Keratinocyte (primary cell): ENCODE data around the gene ARFIP1.

Source experiments
- EZH2 ChIP-seq: IDR thresholded peaks from one replicate; pipeline ENCODE4 v1.6.1; 2012; ENCODE audit warnings: inconsistent platforms, mild to moderate bottlenecking, low read length, moderate library complexity
- TF ChIP-seq, protein P1 (sequence below), 3 experiments: IDR thresholded peaks in 1 of 3; conservative IDR thresholded peaks in 1 of 3; optimal IDR thresholded peaks in 1 of 3; 2 replicates in 2 of 3; 3 replicates in 1 of 3; pipeline versions ENCODE3 to v1.5.1; 2011; ENCODE audit warnings: low read length in 3 of 3, mild to moderate bottlenecking in 3 of 3, moderate library complexity in 2 of 3, control low read depth in 1 of 3, inconsistent platforms in 1 of 3; ENCODE audit not compliant: insufficient read depth in 2 of 3; ENCODE audit errors: extremely low read depth in 1 of 3

- TF ChIP-seq, protein P1, sequence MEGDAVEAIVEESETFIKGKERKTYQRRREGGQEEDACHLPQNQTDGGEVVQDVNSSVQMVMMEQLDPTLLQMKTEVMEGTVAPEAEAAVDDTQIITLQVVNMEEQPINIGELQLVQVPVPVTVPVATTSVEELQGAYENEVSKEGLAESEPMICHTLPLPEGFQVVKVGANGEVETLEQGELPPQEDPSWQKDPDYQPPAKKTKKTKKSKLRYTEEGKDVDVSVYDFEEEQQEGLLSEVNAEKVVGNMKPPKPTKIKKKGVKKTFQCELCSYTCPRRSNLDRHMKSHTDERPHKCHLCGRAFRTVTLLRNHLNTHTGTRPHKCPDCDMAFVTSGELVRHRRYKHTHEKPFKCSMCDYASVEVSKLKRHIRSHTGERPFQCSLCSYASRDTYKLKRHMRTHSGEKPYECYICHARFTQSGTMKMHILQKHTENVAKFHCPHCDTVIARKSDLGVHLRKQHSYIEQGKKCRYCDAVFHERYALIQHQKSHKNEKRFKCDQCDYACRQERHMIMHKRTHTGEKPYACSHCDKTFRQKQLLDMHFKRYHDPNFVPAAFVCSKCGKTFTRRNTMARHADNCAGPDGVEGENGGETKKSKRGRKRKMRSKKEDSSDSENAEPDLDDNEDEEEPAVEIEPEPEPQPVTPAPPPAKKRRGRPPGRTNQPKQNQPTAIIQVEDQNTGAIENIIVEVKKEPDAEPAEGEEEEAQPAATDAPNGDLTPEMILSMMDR (optimal IDR thresholded peaks at IDR 0.05 in 1 of 3, IDR thresholded peaks at IDR 0.05 in 1 of 3, conservative IDR thresholded peaks at IDR 0.05 in 1 of 3; ENCODE audit: extremely low read depth in 1 of 3, insufficient read depth in 2 of 3, low read length in 3 of 3) = no peak
- TF ChIP-seq EZH2 = no peak
Measured at GRCh38 chr4:152780267-152780778, 569 bp downstream of the ARFIP1 start.
